K562 (cell line): ENCODE results near the gene MTA2. TPM values are rescaled to one million over a fixed set of nuclear protein-coding genes. Genes with fewer than 3 reads are reported as not detected.

Experiments
- CBX5 ChIP-seq: IDR thresholded peaks from 2 replicates; pipeline ENCODE4 v1.6.1; 2014; ENCODE audit warnings: low read depth, borderline replicate concordance
- DNMT1 ChIP-seq: fragments of 450-650 bp; IDR thresholded peaks from 2 replicates; pipeline ENCODE4 v1.6.1; 2016; ENCODE audit warnings: antibody characterized with exemption, mild to moderate bottlenecking
- EP400 ChIP-seq: fragments of 450-650 bp; IDR thresholded peaks from 2 replicates; pipeline ENCODE4 v1.6.1; 2017; ENCODE audit warnings: antibody characterized with exemption, mild to moderate bottlenecking, moderate library complexity
- HLTF ChIP-seq: fragments of 450-650 bp; IDR thresholded peaks from 2 replicates; pipeline ENCODE4 v1.6.1; 2016
- MYNN ChIP-seq, 2 experiments: sonication (generic); formaldehyde crosslinking in 1 of 2; IDR thresholded peaks; 2 replicates each; pipeline versions ENCODE4 v1.5.0 to v1.6.1; 2016 to 2020; ENCODE audit warnings: antibody characterized with exemption in 1 of 2, missing genetic modification reagents in 1 of 2
- NCOA4 ChIP-seq: fragments of 450-650 bp; IDR thresholded peaks from 2 replicates; pipeline ENCODE4 v1.6.1; 2018; ENCODE audit warnings: mild to moderate bottlenecking; ENCODE audit not compliant: partially characterized antibody
- PCBP2 ChIP-seq: fragments of 200-400 bp; formaldehyde crosslinking; IDR thresholded peaks from 2 replicates; pipeline ENCODE4 v1.6.1; 2018; ENCODE audit warnings: low read length, low read depth, mild to moderate bottlenecking, moderate library complexity; ENCODE audit not compliant: poor library complexity, severe bottlenecking
- POLR3A ChIP-seq: IDR thresholded peaks from 2 replicates; pipeline ENCODE4 v1.6.1; 2011; ENCODE audit warnings: borderline replicate concordance, mild to moderate bottlenecking, moderate library complexity; ENCODE audit not compliant: insufficient read length, insufficient read depth; ENCODE audit errors: extremely low read depth
- RFX5 ChIP-seq: IDR thresholded peaks from 2 replicates; pipeline ENCODE4 v1.6.1; 2011; ENCODE audit warnings: low read depth, mild to moderate bottlenecking, improper control_type of control experiment, low read length
- SREBF1 ChIP-seq: fragments of 150-350 bp; IDR thresholded peaks from 2 replicates; pipeline ENCODE4 v1.6.1; 2014; ENCODE audit warnings: antibody characterized with exemption, low read depth, low read length, borderline replicate concordance
- TAF15 ChIP-seq: fragments of 200-400 bp; formaldehyde crosslinking; IDR thresholded peaks from 2 replicates; pipeline ENCODE4 v1.6.1; 2017; ENCODE audit warnings: mild to moderate bottlenecking, low read depth, low read length, moderate library complexity
- TBP ChIP-seq: optimal IDR thresholded peaks from 2 replicates; pipeline ENCODE3; 2011; ENCODE audit warnings: low read depth, low read length, improper control_type of control experiment
- TCF3 ChIP-seq: sonication (generic); formaldehyde crosslinking; IDR thresholded peaks from 2 replicates; pipeline ENCODE4 v1.4.0; 2020; ENCODE audit warnings: mild to moderate bottlenecking, missing genetic modification reagents
- TFAM ChIP-seq: fragments of 250-450 bp; sonication (Bioruptor Pico); conservative IDR thresholded peaks from 2 replicates; pipeline ENCODE4 v1.5.0; 2021; ENCODE audit warnings: mild to moderate bottlenecking, moderate library complexity
- ZNF347 ChIP-seq: fragments of 450-650 bp; formaldehyde crosslinking; IDR thresholded peaks from 2 replicates; pipeline ENCODE4 v1.4.0; 2020; ENCODE audit warnings: low read depth, mild to moderate bottlenecking, moderate library complexity
- ZNF436 ChIP-seq: fragments of 250-450, 450-650 bp; sonication (Bioruptor Pico); formaldehyde crosslinking; IDR thresholded peaks from 2 replicates; pipeline ENCODE4 v1.7.0; 2020; ENCODE audit warnings: mild to moderate bottlenecking
- ZSCAN29 ChIP-seq: fragments of 450-650 bp; IDR thresholded peaks from 2 replicates; pipeline ENCODE4 v1.6.1; 2017
- polyA plus RNA-seq, 8 experiments: library from polyadenylated mRNA; depleted of rRNA in 4 of 8; stranded (reverse) in 5 of 8; unstranded in 3 of 8; fragments of >200 nt; fragmentation: Nextera tagmentation in 2 of 8; fragmentation: Illumina TruSeq in 1 of 8; extraction: Ambion mirVana in 2 of 8; extraction: Trizol in 1 of 8; gene quantifications; 2 replicates each; pipeline versions ENCODE4 v1.2.1 to v1.2.3, GENCODE V29; 2011 to 2014; ENCODE audit warnings: inconsistent platforms in 1 of 8, missing spikeins in 1 of 8
- total RNA-seq, 7 experiments: library from RNA; depleted of rRNA in 6 of 7; stranded (reverse); fragments of >200 nt in 6 of 7; fragmentation: Illumina TruSeq in 2 of 7; extraction: Trizol in 2 of 7; gene quantifications; 2 replicates each; pipeline versions ENCODE4 v1.2.1 to v1.2.3, GENCODE V29; 2011 to 2021; ENCODE audit warnings: low replicate concordance in 1 of 7
- TF ChIP-seq, protein P1 (sequence below): fragments of 450-650 bp; IDR thresholded peaks from 2 replicates; pipeline ENCODE4 v1.6.1; 2016; ENCODE audit warnings: low read depth, mild to moderate bottlenecking, moderate library complexity
- TF ChIP-seq, protein P2 (sequence below): conservative IDR thresholded peaks from 2 replicates; pipeline ENCODE4 v1.6.1; 2011; ENCODE audit warnings: low read depth, mild to moderate bottlenecking, low read length; ENCODE audit not compliant: control insufficient read depth
- TF ChIP-seq, protein P3 (sequence below): sonication (generic); formaldehyde crosslinking; IDR thresholded peaks from 2 replicates; pipeline ENCODE4 v1.8.0; 2022; ENCODE audit warnings: missing genetic modification reagents, mild to moderate bottlenecking, borderline replicate concordance
- TF ChIP-seq, protein P4 (sequence below), 2 experiments: IDR thresholded peaks; 2 replicates each; pipeline ENCODE4 v1.6.1; 2012; ENCODE audit warnings: improper control_type of control experiment in 2 of 2, low read depth in 2 of 2, low read length in 2 of 2, borderline replicate concordance in 1 of 2

Gene MTA2
- total and polyA plus RNA-seq, 9 of the 15 experiments (the other 6 are each of a cell fraction or from before 2014, with no cell fraction given), result 6.2 to 220 (median 172) TPM

DNA sequence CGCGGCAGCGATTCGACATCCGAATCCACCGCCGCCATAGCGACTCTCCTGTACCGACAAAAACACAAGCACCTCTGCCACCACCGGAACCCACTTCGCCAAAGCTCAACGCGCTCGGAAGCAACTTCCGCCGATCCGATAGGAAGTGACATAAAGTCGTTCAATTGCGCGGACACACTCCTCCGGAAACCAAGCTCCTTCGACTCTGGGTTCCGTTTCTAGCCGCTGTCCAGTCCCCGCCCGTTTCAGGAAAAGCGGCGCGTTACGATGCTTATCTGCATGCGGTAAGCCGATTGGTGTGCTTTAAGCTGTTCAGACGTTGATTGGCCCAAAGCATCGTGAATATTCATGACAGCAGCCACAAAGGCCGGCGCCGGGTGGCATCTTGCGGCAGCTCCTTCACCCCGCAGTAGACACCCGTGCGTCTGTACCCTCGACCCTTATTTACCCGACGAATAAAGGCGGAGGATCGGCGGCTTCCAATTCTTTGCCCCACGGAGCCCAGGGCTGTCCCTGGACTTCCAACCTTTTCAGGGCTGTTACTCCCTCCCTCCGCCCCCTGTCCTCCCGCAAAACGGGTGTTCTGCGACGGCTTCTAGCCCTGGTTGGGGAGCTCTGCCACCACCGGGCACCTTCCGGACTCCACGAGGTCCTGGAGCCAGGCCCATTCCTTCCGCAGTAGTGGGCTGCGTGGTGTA lies 10.1 kb downstream of the MTA2 start, which contains the start of gene TUT1 (continued):
- TF ChIP-seq ZNF436 (CRISPR knock-in tag), result no peak
- no peak for TF ChIP-seq PCBP2
- TF ChIP-seq TBP, result peak; percentile 95
- TF ChIP-seq, protein P1, sequence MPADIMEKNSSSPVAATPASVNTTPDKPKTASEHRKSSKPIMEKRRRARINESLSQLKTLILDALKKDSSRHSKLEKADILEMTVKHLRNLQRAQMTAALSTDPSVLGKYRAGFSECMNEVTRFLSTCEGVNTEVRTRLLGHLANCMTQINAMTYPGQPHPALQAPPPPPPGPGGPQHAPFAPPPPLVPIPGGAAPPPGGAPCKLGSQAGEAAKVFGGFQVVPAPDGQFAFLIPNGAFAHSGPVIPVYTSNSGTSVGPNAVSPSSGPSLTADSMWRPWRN, result peak; percentile 14; the same call in 1 of the 2 replicates
- peak; percentile 97 for TF ChIP-seq EP400
- no peak for TF ChIP-seq TCF3 (CRISPR knock-in tag)
- no peak for TF ChIP-seq NCOA4
- TF ChIP-seq ZSCAN29, result no peak
- no peak for TF ChIP-seq ZNF347 (CRISPR knock-in tag)
- TF ChIP-seq SREBF1, result peak; percentile 80; the same call in 1 of the 2 replicates
- no peak for TF ChIP-seq TFAM (CRISPR knock-in tag)
- TF ChIP-seq CBX5, result peak; percentile 10; the same call in 1 of the 2 replicates
- TF ChIP-seq POLR3A, result no peak
- TF ChIP-seq, protein P2, sequence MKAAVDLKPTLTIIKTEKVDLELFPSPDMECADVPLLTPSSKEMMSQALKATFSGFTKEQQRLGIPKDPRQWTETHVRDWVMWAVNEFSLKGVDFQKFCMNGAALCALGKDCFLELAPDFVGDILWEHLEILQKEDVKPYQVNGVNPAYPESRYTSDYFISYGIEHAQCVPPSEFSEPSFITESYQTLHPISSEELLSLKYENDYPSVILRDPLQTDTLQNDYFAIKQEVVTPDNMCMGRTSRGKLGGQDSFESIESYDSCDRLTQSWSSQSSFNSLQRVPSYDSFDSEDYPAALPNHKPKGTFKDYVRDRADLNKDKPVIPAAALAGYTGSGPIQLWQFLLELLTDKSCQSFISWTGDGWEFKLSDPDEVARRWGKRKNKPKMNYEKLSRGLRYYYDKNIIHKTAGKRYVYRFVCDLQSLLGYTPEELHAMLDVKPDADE, result peak; percentile 59
- TF ChIP-seq, protein P3, sequence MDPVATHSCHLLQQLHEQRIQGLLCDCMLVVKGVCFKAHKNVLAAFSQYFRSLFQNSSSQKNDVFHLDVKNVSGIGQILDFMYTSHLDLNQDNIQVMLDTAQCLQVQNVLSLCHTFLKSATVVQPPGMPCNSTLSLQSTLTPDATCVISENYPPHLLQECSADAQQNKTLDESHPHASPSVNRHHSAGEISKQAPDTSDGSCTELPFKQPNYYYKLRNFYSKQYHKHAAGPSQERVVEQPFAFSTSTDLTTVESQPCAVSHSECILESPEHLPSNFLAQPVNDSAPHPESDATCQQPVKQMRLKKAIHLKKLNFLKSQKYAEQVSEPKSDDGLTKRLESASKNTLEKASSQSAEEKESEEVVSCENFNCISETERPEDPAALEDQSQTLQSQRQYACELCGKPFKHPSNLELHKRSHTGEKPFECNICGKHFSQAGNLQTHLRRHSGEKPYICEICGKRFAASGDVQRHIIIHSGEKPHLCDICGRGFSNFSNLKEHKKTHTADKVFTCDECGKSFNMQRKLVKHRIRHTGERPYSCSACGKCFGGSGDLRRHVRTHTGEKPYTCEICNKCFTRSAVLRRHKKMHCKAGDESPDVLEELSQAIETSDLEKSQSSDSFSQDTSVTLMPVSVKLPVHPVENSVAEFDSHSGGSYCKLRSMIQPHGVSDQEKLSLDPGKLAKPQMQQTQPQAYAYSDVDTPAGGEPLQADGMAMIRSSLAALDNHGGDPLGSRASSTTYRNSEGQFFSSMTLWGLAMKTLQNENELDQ (CRISPR knock-in tag), result no peak
- no peak for TF ChIP-seq RFX5
- TF ChIP-seq TAF15, result no peak
- TF ChIP-seq DNMT1, result no peak
- no peak; the same call in 1 of the 2 replicates for TF ChIP-seq MYNN (IDR thresholded peaks at IDR 0.05)
- TF ChIP-seq MYNN (CRISPR knock-in tag; IDR thresholded peaks at IDR 0.05), result no peak
- TF ChIP-seq, protein P4, sequence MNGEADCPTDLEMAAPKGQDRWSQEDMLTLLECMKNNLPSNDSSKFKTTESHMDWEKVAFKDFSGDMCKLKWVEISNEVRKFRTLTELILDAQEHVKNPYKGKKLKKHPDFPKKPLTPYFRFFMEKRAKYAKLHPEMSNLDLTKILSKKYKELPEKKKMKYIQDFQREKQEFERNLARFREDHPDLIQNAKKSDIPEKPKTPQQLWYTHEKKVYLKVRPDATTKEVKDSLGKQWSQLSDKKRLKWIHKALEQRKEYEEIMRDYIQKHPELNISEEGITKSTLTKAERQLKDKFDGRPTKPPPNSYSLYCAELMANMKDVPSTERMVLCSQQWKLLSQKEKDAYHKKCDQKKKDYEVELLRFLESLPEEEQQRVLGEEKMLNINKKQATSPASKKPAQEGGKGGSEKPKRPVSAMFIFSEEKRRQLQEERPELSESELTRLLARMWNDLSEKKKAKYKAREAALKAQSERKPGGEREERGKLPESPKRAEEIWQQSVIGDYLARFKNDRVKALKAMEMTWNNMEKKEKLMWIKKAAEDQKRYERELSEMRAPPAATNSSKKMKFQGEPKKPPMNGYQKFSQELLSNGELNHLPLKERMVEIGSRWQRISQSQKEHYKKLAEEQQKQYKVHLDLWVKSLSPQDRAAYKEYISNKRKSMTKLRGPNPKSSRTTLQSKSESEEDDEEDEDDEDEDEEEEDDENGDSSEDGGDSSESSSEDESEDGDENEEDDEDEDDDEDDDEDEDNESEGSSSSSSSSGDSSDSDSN (IDR thresholded peaks at IDR 0.05; ENCODE audit: borderline replicate concordance in 1 of 2, low read depth in 2 of 2, low read length in 2 of 2), result 0 out of 4 replicates have a peak, but pooled peaks of 1 of the 2 experiments have one; percentile 47
- TF ChIP-seq HLTF, result no peak; the same call in 1 of the 2 replicates
